Panc1 (cell line): Measurements from ENCODE around the gene RBMS3. TPM values are rescaled to one million over a fixed set of nuclear protein-coding genes. Genes with fewer than 3 reads are reported as not detected.

Experiments
- ATAC-seq: fragments of 200-7000 bp; cut with Tn5 transposase; 2 replicates; pipeline ENCODE4 v1.9.1; 2020; ENCODE audit warnings: mild to moderate bottlenecking, moderate library complexity
- BruUV-seq: library from RNA; stranded (reverse); fragments of 400-500 nt; replicated peaks from 2 replicates; lab custom pipeline; 2021; lab: Mats Ljungman, UMichigan
- CTCF ChIA-PET: fragments of 300-600 bp; sonication (Branson Sonifier 250); formaldehyde crosslinking; loops from one replicate; lab custom pipeline; 2022; ENCODE audit warnings: antibody characterized with exemption; lab: Charles Lee
- POLR2A ChIA-PET: fragments of 300-600 bp; sonication (Branson Sonifier 250); formaldehyde crosslinking; loops from one replicate; lab custom pipeline; 2022; ENCODE audit warnings: antibody characterized with exemption; lab: Charles Lee
- DNase-seq: peaks from one replicate; pipeline ENCODE4 v3.0.0-alpha.2; 2010; ENCODE audit warnings: low read depth, low spot score
- H3K27ac ChIP-seq: 2 replicates; pipeline ENCODE4 v1.5.1; 2011; ENCODE audit warnings: mild to moderate bottlenecking, low read length, inconsistent platforms
- H3K27me3 ChIP-seq: fragments of 200-500 bp; sonication (Bioruptor generic); 2 replicates; pipeline ENCODE4 v1.6.0; 2014; ENCODE audit warnings: low read length, inconsistent platforms; ENCODE audit not compliant: control insufficient read depth, insufficient read depth
- H3K36me3 ChIP-seq: fragments of 200-500 bp; sonication (Bioruptor generic); 2 replicates; pipeline ENCODE4 v1.5.1; 2014; ENCODE audit warnings: inconsistent platforms, mild to moderate bottlenecking, low read length, moderate library complexity; ENCODE audit not compliant: control insufficient read depth, insufficient read depth
- H3K4me1 ChIP-seq: 2 replicates; pipeline ENCODE4 v1.5.1; 2011; ENCODE audit warnings: inconsistent platforms, mild to moderate bottlenecking, low read length, moderate library complexity; ENCODE audit not compliant: control insufficient read depth, insufficient read depth
- H3K4me3 ChIP-seq, 2 experiments: 2 replicates each; pipeline ENCODE4 v1.5.1; 2011 to 2012; ENCODE audit warnings: low read depth in 2 of 2, low read length in 2 of 2, mild to moderate bottlenecking in 2 of 2, inconsistent platforms in 1 of 2, moderate library complexity in 1 of 2
- H3K9me3 ChIP-seq: fragments of 200-500 bp; sonication (Bioruptor generic); 2 replicates; pipeline ENCODE4 v1.5.1; 2014; ENCODE audit warnings: low read depth, mild to moderate bottlenecking, inconsistent platforms, low read length, moderate library complexity; ENCODE audit not compliant: control insufficient read depth, insufficient read depth
- CTCF ChIP-seq: fragments of 450-650 bp; IDR thresholded peaks from 2 replicates; pipeline ENCODE4 v1.5.1; 2017; ENCODE audit warnings: mild to moderate bottlenecking
- POLR2AphosphoS5 ChIP-seq: IDR thresholded peaks from 2 replicates; pipeline ENCODE4 v1.6.1; 2012; ENCODE audit warnings: mild to moderate bottlenecking, low read depth, low read length, moderate library complexity
- REST ChIP-seq, 2 experiments: IDR thresholded peaks; 2 replicates each; pipeline ENCODE4 v1.6.1; 2011 to 2012; ENCODE audit warnings: low read depth in 2 of 2, control low read depth in 1 of 2, low read length in 1 of 2, mild to moderate bottlenecking in 1 of 2, moderate library complexity in 1 of 2; ENCODE audit not compliant: insufficient read depth in 1 of 2
- SIN3A ChIP-seq: IDR thresholded peaks from 2 replicates; pipeline ENCODE4 v1.6.1; 2012; ENCODE audit warnings: low read depth, mild to moderate bottlenecking, low read length, moderate library complexity, borderline replicate concordance; ENCODE audit not compliant: insufficient read depth
- TCF7L2 ChIP-seq: IDR thresholded peaks from 2 replicates; pipeline ENCODE4 v1.6.1; 2011; ENCODE audit warnings: mild to moderate bottlenecking, low read depth, low read length, inconsistent platforms
- in situ Hi-C: cut with HindIII; loops from 2 replicates; pipeline ENCODE4 v1.10.0; 2016; ENCODE audit warnings: low sequenced_read_pairs, low pct_unique_long_range_greater_than_20kb
- intact Hi-C: fragments of 100-400 bp; cut with micrococcal nuclease; formaldehyde crosslinking; loops from one replicate; pipeline ENCODE4 v1.10.0; 2022; ENCODE audit not compliant: unreplicated experiment
- total RNA-seq: library from RNA; stranded (reverse); gene quantifications from one replicate; pipeline ENCODE4 v1.2.1, GENCODE V29; 2021; ENCODE audit not compliant: unreplicated experiment

RBMS3 gene
- total RNA-seq, 1 experiment from 2014 or later: 1.1 TPM

- no peak overlapping the region for H3K27ac ChIP-seq
- TF ChIP-seq REST (IDR thresholded peaks at IDR 0.05; ENCODE audit: insufficient read depth in 1 of 2, low read depth in 2 of 2, low read length in 1 of 2) (no peak), POLR2AphosphoS5 (no peak), TCF7L2 (no peak), CTCF (no peak), SIN3A (no peak)
- ATAC-seq (no peak), DNase-seq (no peak)
- intact Hi-C loops (no loop called here), in situ Hi-C loops (no loop called here)
- POLR2A ChIA-PET: no interaction called here
- CTCF ChIA-PET: no interaction called here
- no peak overlapping the region for H3K4me3 ChIP-seq
- no peaks in the 10 kb centered on the region for H3K9me3 ChIP-seq
- H3K27me3 ChIP-seq: no peaks in the 10 kb centered on the region
- BruUV-seq: no TSS peak
- H3K36me3 ChIP-seq: no peaks in the 10 kb centered on the region
- no peaks in the 10 kb centered on the region for H3K4me1 ChIP-seq
Measured at GRCh38 chr3:29700256-29700655, 419.4 kb downstream of the RBMS3 start.

GRCh38 chr3:29701326-29701983 is 420.6 kb downstream of the RBMS3 start:
- H3K4me3 ChIP-seq: no peak overlapping the region
- CTCF ChIA-PET: no interaction called here
- in situ Hi-C loops (no loop called here), intact Hi-C loops (no loop called here)
- DNase-seq (no peak), ATAC-seq (no peak)
- H3K27me3 ChIP-seq: no peaks in the 10 kb centered on the region
- POLR2A ChIA-PET: no interaction called here
- no peaks in the 10 kb centered on the region for H3K36me3 ChIP-seq
- H3K27ac ChIP-seq: no peak overlapping the region
- no peak for TF ChIP-seq TCF7L2
- TF ChIP-seq POLR2AphosphoS5: no peak
- TF ChIP-seq REST (IDR thresholded peaks at IDR 0.05; ENCODE audit: insufficient read depth in 1 of 2, low read depth in 2 of 2, low read length in 1 of 2): no peak
- TF ChIP-seq CTCF: no peak
- TF ChIP-seq SIN3A: no peak
- no TSS peak for BruUV-seq
- H3K4me1 ChIP-seq: no peaks in the 10 kb centered on the region
- H3K9me3 ChIP-seq: no peaks in the 10 kb centered on the region
